ENCODE measurements around the gene NECTIN1. TPM values are rescaled to one million over a fixed set of nuclear protein-coding genes. Genes with fewer than 3 reads are reported as not detected.

The NECTIN1 gene
- total RNA-seq, 1 donor from 2014 or later, result 45.3 TPM

GRCh38 chr11:119741369-119742262, 12.6 kb upstream of the NECTIN1 start:
- H3K27me3 Mint-ChIP-seq (ENCODE audit: low read depth), result peaks cover 22% of the 10 kb centered on the region
- H3K4me3 Mint-ChIP-seq, result peak overlapping the region; percentile 55
- no peaks in the 10 kb centered on the region for H3K36me3 Mint-ChIP-seq
- DNase-seq (ENCODE audit: low spot score in 2 of 2, unreplicated experiment in 2 of 2), result peak in 1 of 2 experiments; percentile 79
- peak; percentile 86 for TF ChIP-seq CTCF (IDR thresholded peaks at IDR 0.05; ENCODE audit: unreplicated experiment)
- no peak overlapping the region for H3K27ac Mint-ChIP-seq
- no peaks in the 10 kb centered on the region for H3K9me3 Mint-ChIP-seq
- peaks cover 34% of the 10 kb centered on the region for H3K4me1 Mint-ChIP-seq

- DNase-seq (ENCODE audit: low spot score in 2 of 2, unreplicated experiment in 2 of 2), result no peak
- no peak overlapping the region for H3K27ac Mint-ChIP-seq
- H3K9me3 Mint-ChIP-seq, result no peaks in the 10 kb centered on the region
- peaks cover 34% of the 10 kb centered on the region for H3K4me1 Mint-ChIP-seq
- no peak for TF ChIP-seq CTCF (IDR thresholded peaks at IDR 0.05; ENCODE audit: unreplicated experiment)
- no peak overlapping the region for H3K4me3 Mint-ChIP-seq
- peaks cover 17% of the 10 kb centered on the region for H3K27me3 Mint-ChIP-seq (ENCODE audit: low read depth)
- no peaks in the 10 kb centered on the region for H3K36me3 Mint-ChIP-seq
These were observed 11.0 kb upstream of the NECTIN1 start for GRCh38 chr11:119739975-119740374.

GRCh38 chr11:119739021-119739703, 10.2 kb upstream of the NECTIN1 start:
- Mint-ChIP-seq H3K4me1 (peaks cover 34% of the 10 kb centered on the region), H3K27ac (peak overlapping the region; percentile 61), H3K27me3 (ENCODE audit: low read depth) (peaks cover 13% of the 10 kb centered on the region), H3K4me3 (no peak overlapping the region), H3K9me3 (no peaks in the 10 kb centered on the region), H3K36me3 (no peaks in the 10 kb centered on the region)
- DNase-seq (ENCODE audit: low spot score in 2 of 2, unreplicated experiment in 2 of 2), result no peak
- no peak for TF ChIP-seq CTCF (IDR thresholded peaks at IDR 0.05; ENCODE audit: unreplicated experiment)

GRCh38 chr11:119738059-119738439, 9.0 kb upstream of the NECTIN1 start:
- no peaks in the 10 kb centered on the region for H3K36me3 Mint-ChIP-seq
- H3K27ac Mint-ChIP-seq, result no peak overlapping the region
- H3K4me3 Mint-ChIP-seq, result no peak overlapping the region
- TF ChIP-seq CTCF (IDR thresholded peaks at IDR 0.05; ENCODE audit: unreplicated experiment), result no peak
- H3K9me3 Mint-ChIP-seq, result no peaks in the 10 kb centered on the region
- H3K4me1 Mint-ChIP-seq, result peaks cover 34% of the 10 kb centered on the region
- no peak for DNase-seq (ENCODE audit: low spot score in 2 of 2, unreplicated experiment in 2 of 2)
- H3K27me3 Mint-ChIP-seq (ENCODE audit: low read depth), result peaks cover 15% of the 10 kb centered on the region

DNA sequence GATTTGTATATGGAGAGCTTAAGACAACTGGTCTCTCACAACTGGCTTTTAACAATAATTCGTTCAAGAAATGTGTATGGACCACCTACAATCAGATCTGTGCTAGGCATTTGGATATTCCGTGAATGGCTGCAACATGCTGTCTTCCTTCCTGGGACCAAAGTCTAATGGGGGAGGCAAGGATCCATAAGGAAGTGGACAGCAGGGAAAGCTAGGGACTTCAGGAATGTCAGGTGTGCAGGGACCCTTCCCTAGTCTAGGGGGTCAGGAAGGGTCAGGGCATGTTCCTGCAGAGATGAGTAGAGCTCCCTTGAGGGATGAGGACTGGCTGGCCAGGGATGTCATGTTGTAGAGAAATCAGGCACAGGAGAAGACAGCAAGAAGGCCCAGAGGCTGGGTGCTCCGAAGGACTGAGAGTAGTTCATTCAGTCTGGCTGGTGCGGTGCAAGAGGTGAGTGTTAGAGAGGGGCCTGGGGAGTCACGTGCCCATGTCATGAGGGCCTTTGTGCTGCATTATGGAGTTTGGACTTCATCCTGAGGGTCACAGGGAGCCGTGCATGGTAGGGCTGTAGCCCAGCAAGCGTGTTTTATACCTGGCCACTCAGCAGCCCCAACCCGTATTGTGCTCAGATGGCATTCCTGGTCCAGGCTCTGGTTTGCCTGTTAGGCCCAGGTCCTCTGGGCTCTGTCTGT, 8.5 kb upstream of the NECTIN1 start:
- Mint-ChIP-seq H3K9me3 (no peaks in the 10 kb centered on the region), H3K36me3 (no peaks in the 10 kb centered on the region), H3K4me1 (peaks cover 29% of the 10 kb centered on the region), H3K4me3 (no peak overlapping the region), H3K27me3 (ENCODE audit: low read depth) (peaks cover 14% of the 10 kb centered on the region), H3K27ac (no peak overlapping the region)
- no peak for DNase-seq (ENCODE audit: low spot score in 2 of 2, unreplicated experiment in 2 of 2)
- TF ChIP-seq CTCF (IDR thresholded peaks at IDR 0.05; ENCODE audit: unreplicated experiment), result no peak
